ENCODE results near the gene ZBTB40.

DNA sequence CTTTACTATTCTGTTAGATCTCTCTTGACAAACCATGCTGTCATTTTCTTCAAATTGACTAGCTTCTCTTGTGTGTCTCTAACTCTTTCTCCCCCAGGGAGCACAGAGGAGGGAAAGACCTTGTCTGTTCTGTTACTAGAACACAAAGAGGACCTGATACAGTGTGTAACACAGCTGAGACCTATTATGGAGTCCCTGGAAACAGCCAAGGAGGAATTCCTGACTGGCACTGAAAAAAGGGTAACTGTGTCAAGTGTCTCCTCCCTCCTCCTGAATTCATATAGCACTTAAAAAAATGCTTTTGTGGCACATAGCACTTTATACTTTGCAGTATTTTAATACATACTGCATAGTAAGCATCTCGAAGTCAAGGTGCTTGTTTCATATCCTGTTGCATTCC is 50.6 kb downstream of the ZBTB40 start:
- TF ChIP-seq, protein P1, sequence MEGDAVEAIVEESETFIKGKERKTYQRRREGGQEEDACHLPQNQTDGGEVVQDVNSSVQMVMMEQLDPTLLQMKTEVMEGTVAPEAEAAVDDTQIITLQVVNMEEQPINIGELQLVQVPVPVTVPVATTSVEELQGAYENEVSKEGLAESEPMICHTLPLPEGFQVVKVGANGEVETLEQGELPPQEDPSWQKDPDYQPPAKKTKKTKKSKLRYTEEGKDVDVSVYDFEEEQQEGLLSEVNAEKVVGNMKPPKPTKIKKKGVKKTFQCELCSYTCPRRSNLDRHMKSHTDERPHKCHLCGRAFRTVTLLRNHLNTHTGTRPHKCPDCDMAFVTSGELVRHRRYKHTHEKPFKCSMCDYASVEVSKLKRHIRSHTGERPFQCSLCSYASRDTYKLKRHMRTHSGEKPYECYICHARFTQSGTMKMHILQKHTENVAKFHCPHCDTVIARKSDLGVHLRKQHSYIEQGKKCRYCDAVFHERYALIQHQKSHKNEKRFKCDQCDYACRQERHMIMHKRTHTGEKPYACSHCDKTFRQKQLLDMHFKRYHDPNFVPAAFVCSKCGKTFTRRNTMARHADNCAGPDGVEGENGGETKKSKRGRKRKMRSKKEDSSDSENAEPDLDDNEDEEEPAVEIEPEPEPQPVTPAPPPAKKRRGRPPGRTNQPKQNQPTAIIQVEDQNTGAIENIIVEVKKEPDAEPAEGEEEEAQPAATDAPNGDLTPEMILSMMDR (IDR thresholded peaks at IDR 0.05), result no peak
- TF ChIP-seq EZH2 (IDR thresholded peaks at IDR 0.05) (no peak), EZH2phosphoT487 (IDR thresholded peaks at IDR 0.05) (no peak)

Data from neural progenitor cell (in vitro differentiated cells).